Cerebellar nuclear complex (tissue), 1 donor: ENCODE results near the gene COL23A1.

ENCODE experiments used
- DNase-seq, 2 experiments: peaks; one replicate each; lab custom pipeline; 2025; lab: John Stamatoyannopoulos, UW

Gene COL23A1

DNA sequence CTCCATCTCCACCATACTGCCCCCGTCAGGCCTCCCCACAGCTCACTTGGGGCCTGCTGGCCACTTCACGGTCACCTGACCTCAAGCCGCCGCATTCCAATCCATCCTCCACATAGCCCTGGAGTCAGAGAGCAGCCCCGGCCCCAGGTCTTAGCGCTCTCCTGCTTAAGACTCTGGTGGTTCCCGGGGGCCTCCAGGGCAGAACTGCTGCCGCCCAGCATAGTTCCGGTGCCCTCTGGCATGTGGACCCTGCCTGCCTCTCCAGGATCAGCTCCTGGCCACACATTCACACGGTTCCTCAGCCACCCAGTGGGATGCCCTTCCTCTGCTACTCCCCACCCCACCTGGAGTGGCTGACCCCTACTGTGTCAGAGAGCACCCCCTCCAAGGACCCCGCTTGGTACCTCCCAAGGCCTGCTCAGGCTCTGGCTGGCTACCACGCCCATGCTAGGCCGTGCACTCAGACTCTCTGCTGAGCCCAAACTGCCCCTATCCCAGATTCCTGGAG is 366.3 kb downstream of the COL23A1 start:
- DNase-seq: no peak

DNA sequence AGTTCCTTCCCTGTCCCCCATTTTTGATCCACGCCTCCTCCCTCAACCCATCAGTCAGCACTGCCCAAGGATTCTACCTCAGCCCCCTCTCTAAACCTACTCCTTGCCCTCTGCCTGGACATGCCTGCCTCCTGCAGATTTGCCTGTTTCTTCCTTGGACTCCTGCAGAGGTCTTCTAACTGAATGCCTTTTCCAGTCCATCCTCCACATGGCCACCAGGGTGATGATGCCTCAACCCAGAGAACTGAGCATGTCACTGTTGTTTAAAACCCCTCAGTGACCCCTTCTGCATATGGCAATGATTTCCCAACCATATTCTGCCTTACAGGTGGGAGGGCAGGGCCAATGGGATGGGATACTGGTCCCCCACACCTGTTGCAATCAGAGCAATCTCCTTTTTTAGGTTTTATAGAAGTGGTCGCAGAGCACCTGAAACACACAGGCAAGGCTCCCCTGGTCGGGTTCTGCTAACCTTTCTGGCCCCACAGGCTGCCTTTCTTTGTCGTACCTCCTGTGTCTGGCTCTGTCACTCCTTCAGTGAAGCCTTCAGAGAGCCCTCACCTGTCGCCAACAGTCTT is 366.9 kb downstream of the COL23A1 start:
- DNase-seq: no peak

DNA sequence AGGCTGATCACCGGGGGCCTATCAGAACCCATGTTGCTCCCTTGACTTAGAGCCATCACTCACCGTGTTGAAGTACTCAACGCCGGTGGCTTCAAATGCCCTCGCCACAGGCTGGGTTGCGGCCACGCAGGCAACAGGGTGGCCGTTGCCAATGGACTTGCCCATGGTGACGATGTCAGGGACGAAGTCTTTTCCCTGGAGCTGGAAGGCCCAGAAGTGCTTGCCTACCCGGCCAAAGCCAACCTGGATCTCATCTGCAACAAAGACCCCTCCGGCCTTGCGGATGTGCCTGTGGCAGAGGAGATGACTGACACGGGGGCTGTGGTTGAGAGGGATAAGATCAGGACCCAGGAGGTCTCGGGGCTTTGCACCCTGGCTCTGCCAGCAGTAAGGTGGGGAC is 367.9 kb downstream of the COL23A1 start:
- DNase-seq: no peak

DNA sequence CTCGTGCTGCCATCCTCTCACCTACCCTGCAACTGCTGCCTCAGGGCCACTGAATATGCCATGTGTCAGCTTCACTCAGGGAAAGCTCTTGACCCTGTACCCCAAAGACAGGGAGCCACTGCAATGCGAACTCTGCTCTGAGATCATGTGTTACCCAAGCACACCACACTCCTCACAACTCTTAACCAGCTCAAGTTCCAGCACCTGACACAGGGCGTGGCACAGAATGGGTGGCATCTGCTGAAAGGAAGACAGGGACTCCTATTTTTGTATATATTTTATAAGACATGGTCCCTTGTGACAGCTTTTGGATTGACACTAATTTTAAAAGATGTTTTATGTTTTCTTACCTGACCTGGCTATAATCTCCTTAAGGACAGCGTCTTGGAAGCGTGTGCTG is 368.3 kb downstream of the COL23A1 start:
- DNase-seq: no peak

DNA sequence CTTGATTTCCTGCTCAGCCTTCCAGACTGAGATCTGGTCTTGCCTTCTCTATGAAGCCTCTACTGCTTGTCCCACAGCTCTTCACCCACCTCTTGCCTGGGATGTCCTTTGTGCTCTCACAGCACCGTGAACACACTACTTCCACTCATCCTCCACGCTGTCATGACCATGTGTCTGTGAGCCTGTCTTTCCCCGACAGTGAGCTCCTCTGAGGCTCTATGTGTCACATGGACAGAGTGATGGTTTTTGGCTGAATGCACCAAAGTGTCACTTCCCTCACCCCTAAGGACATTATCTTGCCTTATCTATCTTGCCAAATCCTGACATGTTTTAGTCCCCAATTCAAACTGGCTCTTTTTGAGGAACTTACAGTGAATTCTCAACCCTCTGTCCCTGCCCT is 368.9 kb downstream of the COL23A1 start:
- no peak for DNase-seq

DNA sequence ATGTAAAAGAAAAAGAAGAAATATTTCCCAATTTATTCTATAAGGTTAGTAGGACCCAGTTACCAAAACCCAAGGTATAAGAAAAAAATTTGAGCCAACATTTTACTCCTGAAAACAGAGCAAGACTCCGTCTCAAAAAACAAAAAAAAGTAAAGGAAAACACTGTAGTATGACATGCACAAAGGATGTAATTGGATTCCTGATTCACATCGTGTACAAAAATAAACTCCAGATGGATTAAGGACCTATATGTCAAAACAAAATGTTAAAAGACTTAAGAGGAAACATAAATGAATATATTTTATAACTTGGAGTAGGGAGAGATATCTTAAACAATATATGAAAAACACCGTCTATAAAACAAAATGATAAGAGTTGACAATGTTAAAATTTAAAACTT is 371.4 kb downstream of the COL23A1 start:
- no peak for DNase-seq

DNA sequence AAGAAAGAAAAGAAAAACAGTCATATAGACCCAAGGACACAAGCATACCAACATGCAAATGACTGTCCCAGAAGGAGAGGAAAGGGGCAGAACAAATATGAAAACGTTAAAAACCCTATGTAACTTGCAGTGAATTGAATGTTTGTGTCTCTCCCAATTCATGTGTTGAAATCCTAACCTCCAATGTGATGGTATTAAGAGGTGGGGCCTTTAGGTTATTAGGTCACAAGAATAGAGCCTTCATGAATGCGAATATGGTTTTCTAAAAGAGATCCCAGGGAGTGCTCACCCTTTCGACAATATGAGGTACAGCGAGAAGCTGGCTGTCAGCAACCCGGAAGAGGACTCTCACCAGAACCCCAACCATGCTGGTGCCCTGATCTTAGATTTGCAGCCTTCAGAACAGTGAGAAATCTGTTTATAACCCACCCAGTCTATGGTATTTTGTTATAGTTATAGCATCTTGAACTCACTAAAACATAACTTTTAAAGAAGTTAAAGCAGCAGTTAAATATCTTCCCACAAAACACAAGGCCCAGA is 371.9 kb downstream of the COL23A1 start:
- no peak for DNase-seq

DNA sequence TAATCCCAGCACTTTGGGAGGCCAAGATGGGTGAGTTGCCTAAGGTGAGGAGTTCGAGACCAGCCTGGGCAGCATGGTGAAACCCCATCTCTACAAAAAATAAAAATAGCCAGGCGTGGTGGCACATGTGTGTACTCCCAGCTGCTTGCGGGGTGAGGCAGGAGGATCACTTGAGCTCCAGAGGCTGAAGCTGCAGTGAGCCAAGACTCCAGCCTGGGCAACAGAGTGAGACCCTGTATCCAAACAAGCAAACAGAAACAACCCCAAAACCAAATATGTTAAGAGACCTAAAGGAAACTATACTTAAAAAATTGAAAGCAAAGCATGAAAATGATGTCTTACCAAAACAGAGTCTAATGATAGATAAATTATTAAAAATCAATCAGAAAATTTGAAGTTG is 373.4 kb downstream of the COL23A1 start:
- DNase-seq: no peak

DNA sequence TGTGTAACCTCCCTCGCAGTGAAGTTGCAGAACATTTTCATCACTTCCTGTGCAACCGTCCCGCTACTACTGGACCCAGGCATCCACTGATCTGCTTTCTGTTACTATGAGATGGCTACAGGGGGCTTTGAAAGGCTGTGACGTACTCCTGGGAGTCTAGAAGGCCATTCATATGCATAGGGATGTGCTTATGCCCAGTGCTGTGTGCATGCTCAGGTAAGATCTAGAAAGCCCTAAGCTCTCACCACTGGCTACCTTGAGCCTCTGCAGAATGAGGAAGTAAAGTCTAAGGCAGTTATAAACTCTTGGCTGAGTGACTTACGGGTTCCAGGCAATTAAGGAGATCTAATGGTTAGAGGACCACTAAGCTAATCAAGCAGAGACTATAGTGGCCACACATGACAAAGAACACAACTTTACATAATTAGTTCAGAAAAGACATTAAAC is 374.1 kb downstream of the COL23A1 start:
- DNase-seq: no peak

DNA sequence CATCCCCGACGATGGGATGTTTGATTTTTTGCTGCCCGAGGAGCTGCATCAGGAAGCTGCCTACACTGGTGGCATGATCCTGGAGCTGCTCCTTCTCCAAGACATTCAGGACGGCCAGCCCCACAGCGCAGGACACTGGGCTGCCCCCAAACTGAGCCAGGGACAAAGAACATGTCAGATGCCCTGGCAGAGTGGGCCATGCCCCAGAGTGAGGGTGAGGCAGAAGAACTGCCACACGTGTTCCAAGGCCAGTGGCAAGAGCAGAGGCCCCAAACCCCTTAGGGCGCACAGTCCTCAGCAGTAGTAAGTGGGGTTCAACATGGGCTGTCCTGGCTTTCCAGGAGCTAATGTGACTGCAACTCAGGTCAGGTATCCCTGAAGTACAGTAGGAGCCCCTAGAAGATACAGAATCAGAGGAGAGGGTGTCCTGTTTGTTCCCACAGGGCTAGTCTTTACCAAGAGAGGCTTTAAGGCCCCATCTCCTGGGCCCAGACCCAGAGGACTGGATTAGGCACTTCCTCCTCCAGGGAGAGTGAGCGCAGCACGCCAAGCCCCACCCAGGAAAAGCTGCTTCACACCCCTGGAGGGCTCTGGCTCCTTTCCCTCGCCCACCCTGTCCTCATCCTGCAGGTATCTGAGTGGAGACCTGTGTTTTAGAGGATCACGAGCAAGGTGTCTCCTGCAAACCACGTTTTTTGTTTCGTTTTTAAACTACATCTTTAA is 374.8 kb downstream of the COL23A1 start:
- no peak for DNase-seq

DNA sequence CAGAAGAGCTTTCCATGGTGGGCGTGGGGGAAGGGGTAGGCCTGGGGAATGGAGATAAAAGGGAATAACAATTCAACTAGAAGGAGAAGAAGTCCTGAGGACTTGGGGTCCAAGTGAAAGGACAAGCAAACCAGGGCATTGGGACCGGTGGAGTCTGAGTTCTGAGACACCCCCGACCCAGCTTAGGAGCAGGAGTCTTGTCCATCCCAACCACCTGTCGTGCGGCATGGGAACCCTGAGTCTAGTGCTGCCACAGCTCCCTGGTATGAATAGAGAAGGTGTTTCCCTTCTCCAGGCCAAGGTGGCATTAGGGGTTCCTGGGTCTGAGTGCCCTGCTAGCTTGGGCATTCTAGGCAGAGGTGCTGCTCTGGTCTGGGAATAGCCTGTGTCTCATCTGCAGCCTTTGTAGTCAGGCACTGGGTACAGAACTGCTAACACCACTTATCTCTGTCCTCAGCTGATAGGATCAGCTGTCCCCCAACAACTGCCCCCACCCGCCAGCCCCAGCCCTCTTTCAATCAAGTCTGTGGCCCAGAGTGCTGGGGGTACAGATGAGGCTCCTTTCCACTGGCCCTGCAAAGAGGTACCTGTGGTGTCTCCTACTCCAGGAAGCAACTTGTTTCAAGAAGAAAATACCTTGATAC is 375.9 kb downstream of the COL23A1 start:
- no peak for DNase-seq

DNA sequence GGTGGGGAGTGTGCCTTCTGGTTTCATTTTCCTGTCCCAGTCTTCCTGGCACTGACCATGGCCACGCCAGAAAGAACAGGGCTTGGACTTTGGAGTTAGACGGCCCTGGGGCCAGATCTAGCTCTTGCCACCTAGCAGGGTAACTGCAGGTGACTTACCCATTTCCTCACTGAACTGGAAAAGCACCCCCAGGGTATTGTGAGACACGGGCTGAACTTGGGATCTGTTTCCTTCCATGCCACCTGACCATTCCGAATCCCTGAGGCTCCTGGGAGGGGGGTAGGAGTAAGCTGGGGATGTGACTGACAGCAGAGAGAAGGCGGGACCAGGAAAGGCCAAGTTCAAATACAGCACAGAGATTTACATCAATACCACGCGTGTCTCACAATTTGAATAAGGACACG is 376.4 kb downstream of the COL23A1 start:
- no peak for DNase-seq

DNA sequence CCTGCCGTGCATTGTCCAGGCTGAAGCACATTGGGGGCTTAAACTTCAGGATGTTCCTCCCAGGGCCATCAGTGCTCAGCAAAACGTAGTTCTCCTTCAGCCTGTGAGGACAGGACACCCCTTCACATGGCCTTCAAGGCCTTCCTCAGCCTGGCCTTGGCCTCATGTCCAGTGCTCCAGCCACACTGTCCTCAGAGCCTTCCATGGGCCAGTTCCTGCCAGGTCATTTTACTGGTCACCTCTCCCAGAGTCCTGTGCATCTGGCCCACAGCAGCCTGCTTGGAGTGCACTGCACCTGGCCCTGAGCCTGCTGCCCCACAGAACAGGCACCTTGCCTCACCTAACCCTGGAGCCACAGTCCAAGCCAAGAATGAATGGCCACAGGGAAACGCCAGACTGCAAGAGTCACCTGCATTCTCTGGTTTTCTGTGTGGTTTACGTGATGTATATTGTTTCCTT is 377.2 kb downstream of the COL23A1 start:
- DNase-seq: no peak

DNA sequence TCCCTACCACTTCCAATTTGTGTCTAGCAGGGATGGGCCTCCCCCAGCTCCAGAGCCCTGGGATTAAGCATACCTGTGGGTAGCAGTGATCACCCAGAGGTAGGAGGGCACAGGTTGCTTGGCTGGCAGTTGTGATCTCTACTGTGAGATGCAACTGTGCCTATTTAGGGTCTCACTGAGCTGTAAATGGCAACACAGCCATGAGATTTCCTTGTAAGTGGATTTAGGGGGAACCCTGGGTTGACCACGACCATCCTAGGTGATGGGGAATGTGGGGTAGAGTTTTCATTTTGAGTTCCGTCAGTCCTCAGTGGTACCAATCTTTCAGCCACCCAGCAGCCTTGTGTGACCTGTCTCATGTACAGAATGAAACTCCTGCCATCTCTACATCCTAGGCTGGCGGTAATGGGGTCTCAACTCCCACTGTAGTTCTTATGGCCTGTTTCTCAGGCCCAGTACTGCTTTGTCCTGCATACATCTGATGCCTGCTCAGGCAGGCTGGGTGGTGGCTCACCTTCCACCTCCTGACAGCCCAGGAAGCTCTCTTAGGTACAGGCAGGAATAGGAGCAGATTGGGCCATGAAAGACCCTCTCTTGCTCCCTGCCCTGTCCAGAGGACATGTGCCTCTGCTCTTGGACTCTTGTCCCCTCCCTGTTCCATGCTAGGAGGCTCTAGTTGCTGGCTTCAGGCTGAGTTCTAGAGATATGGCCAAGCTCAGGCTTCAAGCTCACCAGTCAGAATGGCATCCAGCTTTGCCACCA is 377.8 kb downstream of the COL23A1 start:
- DNase-seq: no peak

DNA sequence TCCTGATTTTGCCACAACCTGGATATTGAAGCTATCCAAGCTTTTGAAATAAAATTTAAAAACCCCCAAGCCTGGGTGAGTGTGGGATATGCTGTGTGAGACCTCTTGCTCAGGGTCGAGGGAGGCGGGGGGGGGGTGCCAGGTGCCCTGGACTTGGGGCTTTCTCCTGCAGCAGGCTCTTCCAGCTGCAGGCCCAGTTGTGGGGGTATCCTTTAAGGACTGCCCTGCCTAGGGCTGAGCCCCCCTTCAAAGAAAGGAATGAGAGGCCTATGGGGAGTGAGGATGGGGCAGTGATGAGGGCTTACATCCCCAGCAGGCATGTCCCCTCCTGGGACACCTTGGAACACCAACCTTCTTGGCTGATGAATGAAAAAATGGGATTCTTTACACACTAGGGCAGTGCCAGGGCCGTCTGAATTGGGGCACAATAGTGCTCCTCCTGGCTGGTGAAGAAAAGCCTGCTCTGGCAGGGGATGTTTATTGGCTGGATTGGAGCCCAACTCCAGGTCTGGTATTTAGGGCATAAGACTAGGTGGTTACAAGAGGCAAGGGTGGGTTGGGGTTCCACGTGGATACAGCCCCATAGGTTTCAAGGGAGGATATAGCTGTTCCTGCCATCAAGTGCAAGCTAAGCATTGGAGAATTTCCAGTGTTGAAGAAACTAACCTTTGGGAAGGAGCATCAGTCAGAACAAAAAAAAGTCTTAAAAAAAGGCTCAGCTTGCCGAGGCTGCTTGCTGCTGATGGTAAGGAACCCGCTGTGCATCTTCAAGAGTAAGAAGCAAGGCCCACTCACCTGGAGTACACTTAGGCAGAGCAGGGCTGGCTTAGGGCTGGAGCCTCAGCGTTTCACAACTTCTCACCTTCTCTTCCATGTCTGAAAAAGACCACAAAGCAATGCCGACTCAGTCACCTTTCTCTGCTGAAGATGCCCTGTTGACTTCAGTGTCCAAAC is 378.8 kb downstream of the COL23A1 start:
- no peak for DNase-seq

DNA sequence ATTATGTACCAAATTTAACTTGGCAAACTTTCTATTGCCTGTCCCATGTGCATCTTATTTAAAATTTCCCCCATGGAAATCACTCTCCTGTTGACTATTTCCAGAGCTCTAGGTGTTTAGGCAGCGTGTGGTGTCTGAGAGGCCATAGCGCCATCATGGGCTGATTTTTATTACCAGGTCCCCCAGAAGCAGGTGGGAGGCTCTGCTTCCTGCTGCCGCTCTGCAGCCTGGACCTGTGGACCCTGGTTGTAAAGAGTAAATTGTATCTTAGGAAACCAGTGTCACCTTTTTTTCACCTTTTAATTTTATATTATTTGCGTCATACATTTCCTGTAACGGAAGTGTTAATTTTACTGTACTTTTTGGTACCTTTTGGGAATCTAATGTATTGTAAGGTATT is 379.5 kb downstream of the COL23A1 start:
- DNase-seq: no peak

DNA sequence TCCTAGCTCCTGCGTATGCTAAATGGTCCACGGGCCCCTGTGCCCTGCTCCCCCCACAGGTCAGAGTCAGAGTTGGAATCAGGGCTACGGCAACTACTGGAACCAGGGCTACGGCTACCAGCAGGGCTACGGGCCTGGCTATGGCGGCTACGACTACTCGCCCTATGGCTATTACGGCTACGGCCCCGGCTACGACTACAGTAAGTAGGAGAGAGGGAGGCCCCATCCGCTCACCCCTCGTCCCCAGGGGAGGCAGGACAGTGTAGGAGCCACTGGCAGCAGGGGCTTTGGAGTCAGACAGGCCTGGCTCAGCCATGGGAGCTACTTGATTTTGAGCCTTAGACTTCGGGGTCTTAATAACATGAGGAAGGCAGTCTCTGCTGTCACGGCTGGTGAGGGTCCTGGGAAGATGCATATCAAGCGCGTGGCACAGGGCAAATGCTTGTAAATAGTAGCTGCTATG is 380.1 kb downstream of the COL23A1 start:
- no peak for DNase-seq

DNA sequence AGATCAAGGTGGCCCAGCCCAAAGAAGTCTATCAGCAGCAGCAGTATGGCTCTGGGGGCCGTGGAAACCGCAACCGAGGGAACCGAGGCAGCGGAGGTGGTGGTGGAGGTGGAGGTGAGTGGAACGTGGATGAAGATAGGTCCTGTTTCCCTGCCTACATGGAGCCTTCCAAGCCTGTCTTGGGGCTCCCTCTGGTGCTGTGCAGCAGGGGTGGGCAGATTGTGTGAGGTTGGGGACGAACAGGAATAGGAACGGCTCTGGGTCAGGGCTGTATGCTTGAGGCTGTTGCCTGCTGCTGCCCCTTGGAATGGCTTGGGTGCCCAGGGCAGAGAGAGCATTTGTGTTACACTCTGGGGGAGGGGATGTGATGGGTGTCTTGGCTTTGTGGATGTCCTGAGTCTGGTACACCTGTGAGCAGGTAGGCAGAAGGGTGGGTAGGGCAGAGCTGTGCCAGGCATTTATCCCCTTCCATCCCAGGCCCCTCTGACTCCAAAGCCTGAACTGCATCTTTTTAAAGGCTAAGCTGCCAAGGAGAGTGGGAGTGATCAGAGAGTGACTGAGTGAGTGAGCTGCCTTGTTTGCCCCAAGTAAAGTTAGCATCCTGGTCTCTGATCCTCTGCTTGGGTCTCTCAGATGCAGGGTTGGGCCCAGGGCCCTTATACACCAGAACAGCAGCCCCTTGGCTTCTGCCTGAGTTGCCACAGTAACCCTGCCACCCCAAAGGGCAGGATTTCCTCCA is 380.7 kb downstream of the COL23A1 start:
- DNase-seq: no peak

DNA sequence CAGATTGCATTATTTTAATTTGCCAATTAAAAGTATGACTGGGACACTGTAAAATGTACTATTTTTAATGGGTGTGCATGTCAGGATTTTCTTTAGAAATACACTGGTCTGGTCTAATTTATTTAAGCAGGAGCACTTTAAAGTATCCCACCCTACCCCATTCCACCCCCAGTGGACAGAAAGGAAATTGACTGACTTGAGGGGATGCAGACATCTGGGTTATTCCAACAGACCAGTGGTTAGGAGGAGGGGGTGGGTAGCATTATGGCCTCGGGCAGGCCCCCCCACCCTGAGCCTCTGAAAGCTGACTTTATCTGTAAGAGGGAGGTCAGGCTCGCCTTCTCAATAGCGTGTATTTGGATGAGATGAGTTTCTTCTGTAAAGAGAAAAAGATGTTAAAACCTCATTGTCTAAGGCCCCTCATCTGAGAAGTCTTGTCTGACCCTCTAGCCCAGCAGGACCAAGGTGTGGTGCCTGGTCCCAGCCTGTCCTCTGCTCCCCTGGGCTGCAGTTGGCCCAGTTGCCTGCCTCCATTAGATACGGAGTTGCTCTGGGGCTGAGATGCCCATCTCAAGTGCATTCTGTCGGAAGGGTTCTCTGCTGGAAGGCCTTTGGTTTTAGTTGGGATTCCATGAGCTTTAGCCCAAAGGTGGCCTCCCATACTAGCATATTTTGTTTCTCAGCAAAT is 381.5 kb downstream of the COL23A1 start:
- DNase-seq: no peak

DNA sequence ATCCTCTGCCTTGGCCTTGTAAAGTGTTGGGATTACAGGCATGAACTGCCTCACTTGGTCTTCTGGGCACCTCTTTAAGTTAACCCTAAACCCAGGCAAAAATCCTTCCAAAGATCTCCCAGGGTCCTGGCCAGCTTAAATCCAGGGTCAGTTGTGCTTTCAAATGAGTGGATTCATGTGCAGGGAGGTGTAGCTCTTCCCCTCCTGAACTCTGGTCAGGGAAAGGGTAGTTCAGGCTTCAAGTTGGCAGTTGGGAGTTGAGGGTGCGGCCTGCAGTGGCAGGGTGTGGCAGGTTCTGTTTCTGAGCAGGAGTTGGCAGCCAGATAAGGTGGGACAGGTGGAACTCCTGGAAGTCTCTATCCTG is 382.3 kb downstream of the COL23A1 start:
- DNase-seq: no peak
